ENCODE data around the gene TMED10.

Gene TMED10

GRCh38 chr14:75125617-75126016, 50.8 kb downstream of the TMED10 start:
- no peak for DNase-seq

- no peak for DNase-seq
These were observed 52.4 kb downstream of the TMED10 start for GRCh38 chr14:75123991-75124390.

GRCh38 chr14:75121552-75121951, 54.9 kb downstream of the TMED10 start:
- DNase-seq, result no peak

GRCh38 chr14:75120541-75121291, 55.7 kb downstream of the TMED10 start:
- DNase-seq, result no peak

- DNase-seq, result no peak
These were observed 57.4 kb downstream of the TMED10 start for GRCh38 chr14:75119056-75119455.

- DNase-seq, result no peak
These were observed 62.4 kb downstream of the TMED10 start for GRCh38 chr14:75113932-75114539.

- no peak for DNase-seq
These were observed 66.5 kb downstream of the TMED10 start for GRCh38 chr14:75109877-75110276.

GRCh38 chr14:75107186-75107585, 69.2 kb downstream of the TMED10 start:
- no peak for DNase-seq

- DNase-seq, result no peak
These were observed 74.9 kb downstream of the TMED10 start for GRCh38 chr14:75101491-75101890.

GRCh38 chr14:75098682-75099081, 77.7 kb downstream of the TMED10 start:
- DNase-seq, result no peak

- no peak for DNase-seq
These were observed 78.2 kb downstream of the TMED10 start for GRCh38 chr14:75098212-75098611.

GRCh38 chr14:75096959-75097358, 79.5 kb downstream of the TMED10 start:
- no peak for DNase-seq

GRCh38 chr14:75095690-75096089, 80.7 kb downstream of the TMED10 start:
- DNase-seq, result no peak

GRCh38 chr14:75094896-75095295, 81.5 kb downstream of the TMED10 start:
- no peak for DNase-seq

GRCh38 chr14:75092698-75093097, 83.7 kb downstream of the TMED10 start:
- DNase-seq, result no peak

- DNase-seq, result no peak
These were observed 85.2 kb downstream of the TMED10 start for GRCh38 chr14:75091251-75091650.

GRCh38 chr14:75090353-75090752, 86.1 kb downstream of the TMED10 start:
- no peak for DNase-seq

GRCh38 chr14:75088566-75089373, 87.6 kb downstream of the TMED10 start:
- peak; percentile 44 for DNase-seq

GRCh38 chr14:75088153-75088552, 88.3 kb downstream of the TMED10 start:
- no peak for DNase-seq

GRCh38 chr14:75084513-75084912, 91.9 kb downstream of the TMED10 start:
- no peak for DNase-seq

- no peak for DNase-seq
These were observed 93.1 kb downstream of the TMED10 start for GRCh38 chr14:75083271-75083670.

- no peak for DNase-seq
These were observed 94.7 kb downstream of the TMED10 start for GRCh38 chr14:75081660-75082229.
